ENCODE data around the gene FBF1. TPM values are rescaled to one million over a fixed set of nuclear protein-coding genes. Genes with fewer than 3 reads are reported as not detected.

Gene FBF1
- total and polyA plus RNA-seq, 2 of the 8 experiments (the other 6 are each of a cell fraction or from before 2014, with no cell fraction given): 8.1 to 13.1 TPM

GRCh38 chr17:75904749-75905521 is 35.9 kb downstream of the FBF1 start, which contains the start of gene MRPL38 (continued):
- TF ChIP-seq CTCF (IDR thresholded peaks at IDR 0.05; ENCODE audit: control extremely low read depth in 1 of 3, insufficient read depth in 1 of 3, low read depth in 1 of 3, low read length in 3 of 3): peak; percentile 83 to 93 (median 85)
- TF ChIP-seq RNF2 (IDR thresholded peaks at IDR 0.05; ENCODE audit: borderline replicate concordance, low read depth, low read length, missing control alignments, poor library complexity, severe bottlenecking): no peak
- TF ChIP-seq GTF2F1 (IDR thresholded peaks at IDR 0.05; ENCODE audit: borderline replicate concordance, low read depth, low read length): no peak
- no peak for TF ChIP-seq SIX5 (IDR thresholded peaks at IDR 0.05; ENCODE audit: low read depth, low read length)
- TF ChIP-seq POU5F1 (IDR thresholded peaks at IDR 0.05; ENCODE audit: low read depth, low read length): no peak
- TF ChIP-seq MAX (IDR thresholded peaks at IDR 0.05): peak; percentile 68
- no peak for TF ChIP-seq SIRT6 (IDR thresholded peaks at IDR 0.05; ENCODE audit: low read length)
- TF ChIP-seq EGR1 (IDR thresholded peaks at IDR 0.05; ENCODE audit: borderline replicate concordance, low read depth, low read length): peak; percentile 20; the same call in 1 of the 2 replicates
- TF ChIP-seq NANOG (IDR thresholded peaks at IDR 0.05; ENCODE audit: insufficient read depth, low read depth, low read length, poor library complexity, severe bottlenecking): no peak
- no peak for TF ChIP-seq SRF (IDR thresholded peaks at IDR 0.05; ENCODE audit: low read depth, low read length)
- peak; percentile 94 for TF ChIP-seq YY1 (IDR thresholded peaks at IDR 0.05; ENCODE audit: low read depth, low read length)
- TF ChIP-seq SIN3A (conservative IDR thresholded peaks at IDR 0.05 in 1 of 2, IDR thresholded peaks at IDR 0.05 in 1 of 2; ENCODE audit: low read depth in 1 of 2, low read length in 2 of 2): 0 out of 4 replicates have a peak, but pooled peaks of 1 of the 2 experiments have one; percentile 31
- no peak for TF ChIP-seq HDAC6 (IDR thresholded peaks at IDR 0.05; ENCODE audit: low read depth, low read length)
- TF ChIP-seq PHF8 (conservative IDR thresholded peaks at IDR 0.05; ENCODE audit: low read depth, low read length): peak; percentile 12
- no peak for TF ChIP-seq BCL11A (IDR thresholded peaks at IDR 0.05; ENCODE audit: low read depth in 2 of 2, low read length in 2 of 2)
- no peak for TF ChIP-seq SAP30 (IDR thresholded peaks at IDR 0.05; ENCODE audit: insufficient read depth, insufficient replicate concordance, low read length)
- TF ChIP-seq JUN (IDR thresholded peaks at IDR 0.05; ENCODE audit: low read depth, low read length): no peak
- TF ChIP-seq BACH1 (IDR thresholded peaks at IDR 0.05; ENCODE audit: low read length): no peak
- no peak for TF ChIP-seq CTBP2 (IDR thresholded peaks at IDR 0.05; ENCODE audit: borderline replicate concordance, insufficient read depth, insufficient read length, low read length)
- TF ChIP-seq TBP (IDR thresholded peaks at IDR 0.05; ENCODE audit: low read depth, low read length): peak; percentile 69
- TF ChIP-seq KDM1A (IDR thresholded peaks at IDR 0.05; ENCODE audit: borderline replicate concordance, low read length): no peak
